ENCODE data around the gene RHEB. TPM values are rescaled to one million over a fixed set of nuclear protein-coding genes. Genes with fewer than 3 reads are reported as not detected.

Gene RHEB
- total RNA-seq, 2 experiments from 2014 or later = 58.7 to 62.7 TPM

DNA sequence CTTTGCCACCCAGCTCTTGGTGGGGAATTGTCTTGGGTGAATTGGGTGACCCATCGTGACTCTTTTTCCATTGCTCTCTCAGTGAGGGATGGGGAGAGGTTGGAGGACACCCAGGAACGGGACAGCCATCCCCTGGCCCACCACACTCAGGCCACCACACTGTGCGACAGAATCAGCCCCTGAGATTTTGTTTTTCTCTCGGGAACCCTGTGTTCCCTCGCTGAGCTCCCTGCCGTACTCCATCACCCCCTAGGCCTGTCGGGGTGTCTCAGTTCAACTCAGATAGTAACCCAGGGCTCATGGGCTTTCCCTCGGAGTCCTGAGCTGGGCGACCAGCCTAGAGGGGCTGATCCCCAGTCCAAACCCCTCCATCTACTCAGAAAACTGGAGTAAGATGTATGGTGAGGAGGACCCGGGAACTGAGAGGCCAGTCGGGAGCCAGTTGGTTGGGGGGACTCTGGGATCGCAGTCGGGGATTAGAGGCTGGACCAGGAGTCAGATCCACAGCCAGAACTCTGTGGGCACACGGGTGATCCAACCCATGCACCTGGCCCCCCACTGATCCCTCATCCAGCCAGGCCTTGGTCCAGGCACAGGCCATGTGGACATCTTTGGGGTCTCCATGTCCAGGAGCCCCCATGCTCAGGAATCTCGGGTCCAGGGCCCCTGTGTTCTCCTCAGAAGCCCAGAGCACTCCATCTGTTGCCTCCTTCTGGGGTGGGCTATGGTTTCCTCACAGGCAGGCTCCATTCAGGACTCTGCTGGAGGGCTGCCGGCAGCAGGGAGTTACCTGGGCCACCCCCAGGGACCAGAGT lies 89.1 kb downstream of the RHEB start:
- peaks cover 51% of the 10 kb centered on the region for H3K4me1 Mint-ChIP-seq (ENCODE audit: low read depth)
- H3K27me3 Mint-ChIP-seq (ENCODE audit: low read depth) = no peaks in the 10 kb centered on the region
- H3K4me3 Mint-ChIP-seq = no peak overlapping the region
- DNase-seq = no peak
- H3K9me3 Mint-ChIP-seq = no peaks in the 10 kb centered on the region
- CTCF ChIA-PET = interaction anchor here (0.9 to 2.2 kb wide), 2 partner anchors 11 to 17 kb away, joined by 3 to 9 read pairs; no protein-coding TSS in a partner anchor
- peak overlapping the region; percentile 36 for H3K27ac Mint-ChIP-seq
- no peaks in the 10 kb centered on the region for H3K36me3 Mint-ChIP-seq (ENCODE audit: low read depth)
- intact Hi-C loops (cut with micrococcal nuclease) = no loop called here

DNA sequence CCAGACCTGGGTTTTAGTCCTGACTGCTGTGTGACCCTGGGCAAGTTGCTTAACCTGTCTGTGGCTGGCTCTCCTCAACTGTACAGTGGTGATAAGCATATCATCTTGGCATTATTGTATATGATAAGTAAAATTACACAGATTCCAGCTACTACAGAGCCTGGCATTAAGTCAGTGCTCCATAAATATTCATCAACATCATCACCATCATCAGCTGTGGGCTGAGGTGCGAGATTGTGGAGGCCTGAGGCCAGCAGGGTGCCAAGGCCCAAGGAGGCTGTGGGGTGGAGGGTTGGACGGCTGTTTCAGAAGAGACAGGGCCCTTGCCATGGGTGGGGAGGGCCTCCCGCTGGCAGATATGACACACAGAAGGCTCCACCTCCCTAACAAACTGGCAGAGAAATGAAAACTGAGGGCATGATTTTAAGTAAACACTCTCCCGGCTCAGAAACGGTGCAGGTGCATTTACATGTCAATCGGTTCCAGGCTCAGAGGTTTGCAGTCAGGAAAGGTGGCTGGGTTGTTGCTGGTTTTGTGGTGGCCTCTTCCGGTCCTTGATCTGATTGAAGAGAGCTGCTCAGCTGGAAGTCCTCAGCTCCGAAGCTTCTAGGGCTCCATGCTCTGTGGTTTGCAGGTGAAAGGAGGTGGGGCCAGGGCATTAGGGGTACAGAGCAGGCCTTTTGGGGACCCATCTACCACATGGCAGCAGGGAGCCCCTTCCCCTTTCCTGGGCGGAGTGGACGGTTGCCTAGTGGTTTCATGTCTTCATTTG lies 89.9 kb downstream of the RHEB start:
- CTCF ChIA-PET = interaction anchor here (0.9 to 2.2 kb wide), 2 partner anchors 10 to 18 kb away, joined by 3 to 9 read pairs; no protein-coding TSS in a partner anchor
- intact Hi-C loops (cut with micrococcal nuclease) = loop anchor here (1.0 kb wide), 2 partner anchors 15 to 61 kb away; no protein-coding TSS in a partner anchor
- Mint-ChIP-seq H3K4me3 (peak overlapping the region; percentile 13), H3K4me1 (ENCODE audit: low read depth) (peaks cover 51% of the 10 kb centered on the region), H3K27me3 (ENCODE audit: low read depth) (no peaks in the 10 kb centered on the region), H3K27ac (peak overlapping the region; percentile 65), H3K36me3 (ENCODE audit: low read depth) (no peaks in the 10 kb centered on the region), H3K9me3 (no peaks in the 10 kb centered on the region)
- DNase-seq = peak; percentile 78

DNA sequence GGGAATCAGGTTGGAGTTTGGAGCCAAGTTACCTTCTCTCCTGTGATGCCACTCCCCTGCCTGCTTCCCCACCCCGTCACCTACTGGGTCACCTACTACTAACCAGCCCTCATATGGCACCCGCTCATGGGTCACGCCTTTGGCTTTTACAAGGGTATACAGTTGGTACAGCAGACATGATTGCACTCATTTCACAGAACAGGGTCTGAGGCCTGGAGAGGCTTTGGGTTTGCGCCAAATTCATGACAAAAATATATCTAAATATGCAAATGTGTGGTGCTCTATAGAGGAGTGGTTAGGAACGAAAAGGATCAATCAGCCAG lies 90.5 kb downstream of the RHEB start:
- intact Hi-C loops (cut with micrococcal nuclease) = loop anchor here (1.0 kb wide), 2 partner anchors 15 to 61 kb away; no protein-coding TSS in a partner anchor
- peak overlapping the region; percentile 65 for H3K27ac Mint-ChIP-seq
- CTCF ChIA-PET = no interaction called here

DNA sequence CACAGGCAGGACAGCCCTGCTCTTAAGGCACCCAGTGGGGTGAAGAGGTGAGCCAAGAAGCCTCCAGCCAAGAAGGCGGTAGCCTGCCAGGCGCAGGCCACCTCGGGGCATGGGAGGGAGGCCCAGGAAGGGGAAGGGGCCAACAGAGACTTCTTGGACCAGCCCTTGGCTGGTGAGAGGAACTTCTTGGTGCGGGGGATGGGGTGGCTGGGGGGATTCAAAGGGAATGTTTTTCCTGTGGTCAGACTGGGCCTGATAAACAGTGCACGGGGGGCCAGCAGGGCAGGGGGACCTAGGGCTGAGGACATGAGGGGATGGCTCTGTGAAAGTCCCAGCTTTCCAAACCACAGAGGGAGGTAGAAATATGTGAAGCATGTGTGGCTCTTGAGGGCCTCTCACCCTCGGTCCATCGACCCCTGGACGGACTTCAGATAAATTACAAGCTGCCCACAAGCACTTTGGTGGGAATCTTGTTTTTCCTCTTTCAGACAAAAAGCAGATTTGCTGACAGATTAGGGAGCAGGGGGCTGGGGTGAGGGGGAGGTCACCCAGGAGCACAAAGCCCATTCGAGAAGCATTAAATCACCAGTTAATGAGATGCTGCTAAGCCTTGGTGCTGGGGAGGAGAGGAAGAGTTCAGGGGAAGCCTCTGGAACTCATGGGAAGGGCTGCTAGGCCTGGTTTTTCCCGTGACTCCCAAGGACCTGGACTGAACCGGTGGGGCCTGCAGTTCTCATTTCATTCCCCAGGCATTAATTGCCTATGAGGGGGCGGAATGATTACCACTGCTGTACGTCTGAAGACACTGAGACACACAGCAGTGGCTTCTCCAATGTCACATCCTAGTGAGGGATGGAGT lies 91.1 kb downstream of the RHEB start:
- Mint-ChIP-seq H3K4me3 (no peak overlapping the region), H3K9me3 (no peaks in the 10 kb centered on the region), H3K4me1 (ENCODE audit: low read depth) (peaks cover 50% of the 10 kb centered on the region), H3K27ac (peak overlapping the region; percentile 65), H3K36me3 (ENCODE audit: low read depth) (no peaks in the 10 kb centered on the region), H3K27me3 (ENCODE audit: low read depth) (no peaks in the 10 kb centered on the region)
- no peak for DNase-seq
- intact Hi-C loops (cut with micrococcal nuclease) = loop anchor here (1.0 kb wide), 2 partner anchors 14 to 60 kb away; no protein-coding TSS in a partner anchor
- CTCF ChIA-PET = interaction anchor here (0.7 kb wide), 2 partner anchors 96 to 982 kb away, joined by 3 read pairs; no protein-coding TSS in a partner anchor

More for the DNA sequence above, 90.5 kb downstream of the RHEB start:
- peaks cover 51% of the 10 kb centered on the region for H3K4me1 Mint-ChIP-seq (ENCODE audit: low read depth)
- no peaks in the 10 kb centered on the region for H3K36me3 Mint-ChIP-seq (ENCODE audit: low read depth)
- H3K4me3 Mint-ChIP-seq = no peak overlapping the region
- no peak for DNase-seq
- H3K27me3 Mint-ChIP-seq (ENCODE audit: low read depth) = no peaks in the 10 kb centered on the region
- H3K9me3 Mint-ChIP-seq = no peaks in the 10 kb centered on the region

DNA sequence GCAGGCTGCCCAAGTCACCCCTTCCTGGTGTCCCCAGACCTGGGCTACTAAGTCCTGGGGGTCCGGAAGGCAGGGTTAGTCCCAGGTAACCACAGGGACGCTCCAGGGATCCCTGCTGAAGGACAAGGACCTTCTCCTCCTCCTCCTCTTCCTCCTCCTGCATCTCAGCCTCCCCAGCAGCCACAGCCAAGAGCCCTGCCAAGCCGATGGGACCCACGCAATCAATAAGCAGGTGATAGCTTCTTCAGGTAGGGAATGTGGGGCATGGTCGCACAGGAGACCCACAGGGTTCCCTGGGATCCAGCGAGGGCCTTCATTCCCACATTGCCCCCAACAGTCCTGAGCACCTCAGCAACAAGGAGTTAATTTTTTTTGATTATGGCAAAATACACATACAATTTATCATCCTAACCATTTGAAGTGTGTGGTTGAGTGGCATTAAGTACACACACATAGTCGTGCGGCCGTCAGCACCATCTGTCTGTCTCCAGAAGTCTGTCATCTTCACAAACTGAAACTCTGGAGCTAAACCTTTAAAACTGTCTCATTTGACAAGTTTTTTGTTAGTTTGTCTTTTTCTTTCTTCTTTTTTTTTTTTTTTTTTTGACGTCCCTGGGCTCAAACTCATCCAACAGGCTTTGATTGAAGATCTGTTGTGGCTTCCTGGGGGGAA lies 91.9 kb downstream of the RHEB start:
- Mint-ChIP-seq H3K36me3 (ENCODE audit: low read depth) (no peaks in the 10 kb centered on the region), H3K27ac (no peak overlapping the region), H3K4me3 (no peak overlapping the region), H3K27me3 (ENCODE audit: low read depth) (no peaks in the 10 kb centered on the region), H3K4me1 (ENCODE audit: low read depth) (peaks cover 42% of the 10 kb centered on the region), H3K9me3 (no peaks in the 10 kb centered on the region)
- intact Hi-C loops (cut with micrococcal nuclease) = no loop called here
- no peak for DNase-seq
- CTCF ChIA-PET = interaction anchor here (0.7 kb wide), 2 partner anchors 95 to 982 kb away, joined by 3 read pairs; no protein-coding TSS in a partner anchor

DNA sequence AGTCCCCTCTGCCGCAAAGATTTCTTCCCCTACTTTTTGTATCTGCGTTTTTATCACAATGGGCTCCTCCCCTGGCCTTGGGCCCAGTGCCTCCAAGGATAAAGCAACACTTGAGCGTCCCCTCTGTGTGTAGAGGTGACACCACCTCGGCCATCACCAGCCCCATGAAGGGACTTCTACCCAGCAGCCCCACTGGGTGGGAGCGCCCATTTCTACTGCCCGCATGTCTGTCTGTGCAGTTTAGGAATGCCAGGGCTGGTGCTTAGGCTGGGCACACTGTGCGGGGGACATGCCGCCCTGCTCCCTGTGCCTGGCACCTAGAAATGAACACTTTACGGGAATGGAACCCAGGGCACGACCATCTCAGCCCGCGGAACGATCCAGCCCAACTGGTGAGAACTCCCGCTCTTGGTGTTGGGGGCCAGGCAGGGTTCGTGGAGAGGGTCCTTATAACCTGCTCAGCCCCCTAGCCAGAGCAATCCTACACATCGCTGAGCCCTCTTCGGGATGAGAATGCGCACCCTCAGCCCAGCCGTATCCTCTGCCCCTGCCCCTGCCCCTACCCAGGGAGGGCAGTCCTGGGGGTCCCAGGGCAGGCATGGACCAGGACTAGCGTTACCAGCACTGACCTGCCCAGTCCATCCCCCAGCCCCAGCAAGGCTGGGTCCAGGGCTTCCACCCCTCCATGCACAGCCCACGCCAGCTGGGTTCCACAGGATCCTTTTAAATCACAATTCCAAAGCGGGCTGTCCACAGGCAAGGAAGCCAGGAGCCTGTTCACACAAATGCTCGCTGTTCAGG lies 92.6 kb downstream of the RHEB start:
- no peaks in the 10 kb centered on the region for H3K27me3 Mint-ChIP-seq (ENCODE audit: low read depth)
- peaks cover 38% of the 10 kb centered on the region for H3K4me1 Mint-ChIP-seq (ENCODE audit: low read depth)
- CTCF ChIA-PET = no interaction called here
- intact Hi-C loops (cut with micrococcal nuclease) = no loop called here
- H3K9me3 Mint-ChIP-seq = peaks cover 4% of the 10 kb centered on the region
- H3K4me3 Mint-ChIP-seq = no peak overlapping the region
- no peaks in the 10 kb centered on the region for H3K36me3 Mint-ChIP-seq (ENCODE audit: low read depth)
- DNase-seq = no peak
- H3K27ac Mint-ChIP-seq = no peak overlapping the region

DNA sequence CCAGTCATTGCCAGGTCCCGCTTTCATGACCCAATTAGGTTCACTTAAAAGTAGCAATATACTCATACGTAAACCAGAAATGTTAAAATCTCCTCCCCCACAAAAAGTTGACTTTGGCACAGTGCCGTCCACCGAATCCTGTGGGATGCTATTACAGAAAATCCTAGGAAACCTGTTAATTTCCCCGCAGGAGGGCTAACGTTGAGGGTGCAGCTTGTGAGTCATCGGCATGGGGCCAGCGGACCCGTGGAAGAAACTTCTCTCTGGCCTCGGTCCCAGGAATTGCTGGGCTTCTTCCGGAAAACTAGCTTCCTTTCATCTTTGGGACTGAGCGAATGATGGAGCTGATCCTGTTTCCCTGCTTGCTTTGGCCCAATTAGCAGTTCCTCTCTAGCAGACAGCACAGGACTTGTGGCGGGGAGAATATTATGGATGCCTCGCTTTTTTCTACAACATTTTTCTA lies 93.2 kb downstream of the RHEB start:
- Mint-ChIP-seq H3K27ac (no peak overlapping the region), H3K9me3 (peaks cover 7% of the 10 kb centered on the region), H3K36me3 (ENCODE audit: low read depth) (no peaks in the 10 kb centered on the region), H3K4me3 (no peak overlapping the region), H3K4me1 (ENCODE audit: low read depth) (peaks cover 34% of the 10 kb centered on the region), H3K27me3 (ENCODE audit: low read depth) (no peaks in the 10 kb centered on the region)
- intact Hi-C loops (cut with micrococcal nuclease) = no loop called here
- no peak for DNase-seq
- CTCF ChIA-PET = no interaction called here

DNA sequence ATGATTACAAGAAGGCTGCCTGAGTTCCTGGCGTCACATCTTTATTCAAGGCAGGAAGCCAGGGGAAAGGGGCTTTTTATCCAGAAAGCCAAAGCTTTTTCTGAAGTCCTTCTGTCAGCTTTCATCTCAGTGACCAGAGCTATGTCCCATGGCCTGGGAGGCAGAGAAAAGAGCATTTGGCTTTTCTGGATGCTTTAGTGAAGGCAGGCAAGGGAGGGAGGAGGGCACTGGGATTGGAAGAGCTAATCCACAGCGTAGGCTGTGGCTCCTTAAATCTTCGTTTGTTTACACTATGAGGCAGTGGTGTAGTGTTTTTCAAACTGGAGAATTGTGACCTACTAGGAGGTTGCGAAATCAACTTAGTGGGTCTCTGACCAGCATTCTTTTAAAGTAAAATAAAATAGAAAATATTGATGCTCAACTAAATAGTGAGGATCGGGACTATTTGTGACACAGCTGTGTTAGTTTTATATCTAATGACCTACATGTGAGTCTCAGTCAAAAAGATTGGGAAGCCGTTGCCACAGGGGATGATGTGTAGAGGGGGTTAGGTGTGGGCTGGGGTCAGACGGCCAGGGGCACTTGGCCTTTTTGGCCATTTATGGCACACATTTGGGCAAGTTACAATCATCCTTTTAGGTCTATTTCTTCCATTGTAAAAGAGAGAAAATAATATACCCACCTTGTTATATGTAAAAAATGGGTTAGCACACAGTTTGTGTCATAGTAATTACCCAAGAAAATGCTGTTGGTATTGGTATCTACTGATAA lies 93.8 kb downstream of the RHEB start:
- no peak for DNase-seq
- no peak overlapping the region for H3K27ac Mint-ChIP-seq
- no peaks in the 10 kb centered on the region for H3K36me3 Mint-ChIP-seq (ENCODE audit: low read depth)
- CTCF ChIA-PET = no interaction called here
- H3K9me3 Mint-ChIP-seq = peaks cover 7% of the 10 kb centered on the region
- H3K4me3 Mint-ChIP-seq = no peak overlapping the region
- H3K4me1 Mint-ChIP-seq (ENCODE audit: low read depth) = peaks cover 31% of the 10 kb centered on the region
- no peaks in the 10 kb centered on the region for H3K27me3 Mint-ChIP-seq (ENCODE audit: low read depth)
- intact Hi-C loops (cut with micrococcal nuclease) = no loop called here

DNA sequence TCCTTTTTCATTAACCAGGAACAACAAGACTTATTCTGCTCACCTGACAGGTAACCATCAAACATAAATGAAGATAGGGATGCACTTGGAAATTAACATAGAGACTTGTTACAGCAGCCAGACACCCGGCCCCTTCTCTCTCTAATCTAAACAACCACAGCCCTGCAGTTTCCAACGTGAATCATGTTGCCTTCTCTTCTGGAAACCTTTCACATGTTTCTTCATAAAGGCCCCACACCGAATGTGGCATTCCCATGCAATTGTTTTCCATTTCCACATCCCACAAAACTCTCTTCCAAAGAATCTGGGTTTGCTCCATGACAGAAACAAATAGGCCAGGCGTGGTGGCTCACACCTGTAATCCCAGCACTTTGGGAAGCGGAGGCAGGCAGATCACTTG lies 94.9 kb downstream of the RHEB start:
- DNase-seq = no peak
- intact Hi-C loops (cut with micrococcal nuclease) = no loop called here
- CTCF ChIA-PET = no interaction called here
- Mint-ChIP-seq H3K4me3 (no peak overlapping the region), H3K4me1 (ENCODE audit: low read depth) (peaks cover 22% of the 10 kb centered on the region), H3K9me3 (peaks cover 13% of the 10 kb centered on the region), H3K27me3 (ENCODE audit: low read depth) (no peaks in the 10 kb centered on the region), H3K36me3 (ENCODE audit: low read depth) (no peaks in the 10 kb centered on the region), H3K27ac (no peak overlapping the region)

DNA sequence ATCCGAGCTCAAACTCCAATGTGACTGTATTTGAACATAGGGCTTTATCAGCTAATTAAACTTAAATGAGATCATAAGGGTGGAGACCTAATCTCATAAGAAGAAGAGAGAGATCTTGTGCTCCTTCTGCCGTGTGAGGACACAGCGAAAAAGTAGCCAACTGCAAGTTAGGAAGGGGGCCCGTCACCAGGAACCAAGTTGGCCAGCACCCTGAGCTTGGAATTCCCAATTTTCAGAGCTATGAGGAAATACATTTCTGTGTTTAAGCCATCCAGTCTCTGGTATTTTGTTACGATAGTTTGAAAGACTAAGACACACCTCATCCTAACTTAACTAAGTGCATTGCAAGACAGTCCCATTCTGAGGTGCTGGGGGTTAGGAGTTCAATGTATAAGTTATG lies 95.8 kb downstream of the RHEB start:
- no peak overlapping the region for H3K27ac Mint-ChIP-seq
- H3K4me1 Mint-ChIP-seq (ENCODE audit: low read depth) = peaks cover 14% of the 10 kb centered on the region
- peaks cover 13% of the 10 kb centered on the region for H3K9me3 Mint-ChIP-seq
- H3K36me3 Mint-ChIP-seq (ENCODE audit: low read depth) = no peaks in the 10 kb centered on the region
- H3K4me3 Mint-ChIP-seq = no peak overlapping the region
- DNase-seq = no peak
- CTCF ChIA-PET = interaction anchor here (1.0 kb wide), 1 partner anchor 21 kb away, joined by 3 read pairs; no protein-coding TSS in a partner anchor
- intact Hi-C loops (cut with micrococcal nuclease) = no loop called here
- H3K27me3 Mint-ChIP-seq (ENCODE audit: low read depth) = no peaks in the 10 kb centered on the region
